ENCODE results near the gene CD79B. TPM values are rescaled to one million over a fixed set of nuclear protein-coding genes. Genes with fewer than 3 reads are reported as not detected.

Gene CD79B
- total RNA-seq, 2 donors from 2014 or later = 0.35 to 0.44 TPM

GRCh38 chr17:63934183-63935112, 2.3 kb upstream of the CD79B start:
- Histone ChIP-seq H3K9me3 (ENCODE audit: control insufficient read depth, low read length) (no peaks in the 10 kb centered on the region), H3K4me1 (ENCODE audit: control insufficient read depth, insufficient read depth, low read length) (no peaks in the 10 kb centered on the region), H3K4me3 (ENCODE audit: low read length) (no peak overlapping the region), H3K36me3 (ENCODE audit: control insufficient read depth, insufficient read depth, low read length) (no peaks in the 10 kb centered on the region), H3K27ac (ENCODE audit: low read depth, low read length) (no peak overlapping the region), H3K9ac (ENCODE audit: extremely low read depth, low read length, poor library complexity, severe bottlenecking) (no peak overlapping the region), H3K27me3 (ENCODE audit: control insufficient read depth, insufficient read depth, low read length, poor library complexity, severe bottlenecking) (no peaks in the 10 kb centered on the region)
- no peak overlapping the region for H3K4me3 Mint-ChIP-seq
- no peaks in the 10 kb centered on the region for H3K9me3 Mint-ChIP-seq
- no peak for DNase-seq
- TF ChIP-seq CTCF (conservative IDR thresholded peaks at IDR 0.05) = no peak
- H3K36me3 Mint-ChIP-seq (ENCODE audit: low read depth) = no peaks in the 10 kb centered on the region
- 89 to 90% methylated on average over 13 to 21 of the region's 21 CpGs for WGBS, 2 experiments (ENCODE audit: insufficient coverage in 1 of 2, insufficient read length in 1 of 2)
- no peak overlapping the region for H3K27ac Mint-ChIP-seq
- no peaks in the 10 kb centered on the region for H3K4me1 Mint-ChIP-seq
- no peaks in the 10 kb centered on the region for H3K27me3 Mint-ChIP-seq (ENCODE audit: insufficient read depth)

GRCh38 chr17:63933598-63933997, 1.5 kb upstream of the CD79B start:
- 92 to 97% methylated on average over 7 to 8 of the region's 8 CpGs for WGBS, 2 experiments (ENCODE audit: insufficient coverage in 1 of 2, insufficient read length in 1 of 2)
- Mint-ChIP-seq H3K9me3 (no peaks in the 10 kb centered on the region), H3K36me3 (ENCODE audit: low read depth) (no peaks in the 10 kb centered on the region), H3K4me3 (no peak overlapping the region), H3K27me3 (ENCODE audit: insufficient read depth) (no peaks in the 10 kb centered on the region), H3K4me1 (no peaks in the 10 kb centered on the region), H3K27ac (no peak overlapping the region)
- no peak overlapping the region for H3K4me3 ChIP-seq (ENCODE audit: low read length)
- no peaks in the 10 kb centered on the region for H3K27me3 ChIP-seq (ENCODE audit: control insufficient read depth, insufficient read depth, low read length, poor library complexity, severe bottlenecking)
- H3K4me1 ChIP-seq (ENCODE audit: control insufficient read depth, insufficient read depth, low read length) = no peaks in the 10 kb centered on the region
- H3K9ac ChIP-seq (ENCODE audit: extremely low read depth, low read length, poor library complexity, severe bottlenecking) = no peak overlapping the region
- no peak for TF ChIP-seq CTCF (conservative IDR thresholded peaks at IDR 0.05)
- no peak for DNase-seq
- no peaks in the 10 kb centered on the region for H3K36me3 ChIP-seq (ENCODE audit: control insufficient read depth, insufficient read depth, low read length)
- H3K27ac ChIP-seq (ENCODE audit: low read depth, low read length) = no peak overlapping the region
- H3K9me3 ChIP-seq (ENCODE audit: control insufficient read depth, low read length) = no peaks in the 10 kb centered on the region

DNA sequence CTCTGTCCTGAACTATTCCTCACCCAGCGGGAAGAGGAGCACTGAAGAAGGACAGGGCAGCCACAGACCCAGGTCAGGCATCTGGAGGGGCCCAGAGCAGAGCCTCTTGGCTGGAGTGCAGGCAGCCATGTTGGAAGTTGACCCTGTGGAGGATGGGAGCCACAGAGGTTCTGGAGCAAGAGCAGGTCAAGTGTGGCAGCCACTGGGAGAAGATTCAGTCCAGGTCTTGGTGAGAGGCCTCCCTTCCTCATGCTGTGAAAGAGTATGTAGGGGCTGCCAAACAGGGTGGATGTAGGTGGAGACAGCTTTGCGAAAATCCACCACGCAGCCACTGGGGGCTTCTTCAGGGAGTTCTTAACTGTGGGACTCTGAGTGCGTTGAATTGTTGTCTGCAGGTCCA, 590 bp upstream of the CD79B start:
- WGBS, 2 experiments (ENCODE audit: insufficient coverage in 1 of 2, insufficient read length in 1 of 2) = 93 to 100% methylated on average over 2 to 4 of the region's 4 CpGs
- Histone ChIP-seq H3K9me3 (ENCODE audit: control insufficient read depth, low read length) (no peaks in the 10 kb centered on the region), H3K27me3 (ENCODE audit: control insufficient read depth, insufficient read depth, low read length, poor library complexity, severe bottlenecking) (no peaks in the 10 kb centered on the region), H3K4me1 (ENCODE audit: control insufficient read depth, insufficient read depth, low read length) (no peaks in the 10 kb centered on the region), H3K36me3 (ENCODE audit: control insufficient read depth, insufficient read depth, low read length) (no peaks in the 10 kb centered on the region), H3K4me3 (ENCODE audit: low read length) (no peak overlapping the region), H3K27ac (ENCODE audit: low read depth, low read length) (no peak overlapping the region), H3K9ac (ENCODE audit: extremely low read depth, low read length, poor library complexity, severe bottlenecking) (no peak overlapping the region)
- Mint-ChIP-seq H3K4me3 (no peak overlapping the region), H3K27me3 (ENCODE audit: insufficient read depth) (no peaks in the 10 kb centered on the region), H3K27ac (no peak overlapping the region), H3K4me1 (no peaks in the 10 kb centered on the region), H3K36me3 (ENCODE audit: low read depth) (no peaks in the 10 kb centered on the region), H3K9me3 (no peaks in the 10 kb centered on the region)
- no peak for DNase-seq
- TF ChIP-seq CTCF (conservative IDR thresholded peaks at IDR 0.05) = no peak
